GM23248 (cell line): ENCODE measurements around the gene PIK3R1.

Experiments used
- EZH2 ChIP-seq: fragments of 200-600 bp; sonication (generic); IDR thresholded peaks from 2 replicates; pipeline ENCODE4 v1.6.1; 2018; ENCODE audit warnings: antibody characterized with exemption, mild to moderate bottlenecking; ENCODE audit not compliant: insufficient read depth, poor library complexity, severe bottlenecking
- EZH2phosphoT487 ChIP-seq: fragments of 200-600 bp; sonication (generic); IDR thresholded peaks from 2 replicates; pipeline ENCODE4 v1.6.1; 2018; ENCODE audit warnings: antibody characterized with exemption, moderate library complexity, mild to moderate bottlenecking, low read depth; ENCODE audit not compliant: insufficient read depth

GRCh38 chr5:68342693-68343092, 127.1 kb downstream of the PIK3R1 start:
- TF ChIP-seq EZH2phosphoT487 (no peak), EZH2 (no peak)
